LNCAP (cell line): ENCODE measurements around the gene DCDC1.

Experiments used
- CTCF ChIP-seq: fragments of 450-650 bp; IDR thresholded peaks from 2 replicates; pipeline ENCODE4 v1.5.1; 2017; ENCODE audit warnings: mild to moderate bottlenecking

The DCDC1 gene

DNA sequence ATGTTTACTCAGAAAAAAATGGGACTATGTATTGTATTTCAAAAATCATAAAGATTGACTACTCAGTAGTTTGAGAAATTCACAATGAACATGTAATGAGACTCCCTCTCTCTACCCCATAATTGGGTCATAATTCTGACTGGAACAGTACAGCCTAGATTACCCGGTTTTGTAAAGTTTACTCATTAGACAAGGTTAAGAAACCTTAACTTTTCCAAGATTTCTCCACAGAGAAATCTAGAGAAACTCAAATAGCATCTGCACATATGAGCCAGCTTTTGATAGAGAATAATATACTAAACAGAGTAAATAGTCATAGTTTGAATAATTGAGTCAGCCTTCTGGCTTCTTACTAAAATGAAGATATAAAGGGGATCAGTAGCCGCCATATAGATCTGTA is 452.3 kb downstream of the DCDC1 start:
- no peak for TF ChIP-seq CTCF

GRCh38 chr11:30916764-30917163 is 452.8 kb downstream of the DCDC1 start:
- TF ChIP-seq CTCF = no peak

GRCh38 chr11:30914143-30914762 is 455.3 kb downstream of the DCDC1 start:
- peak; percentile 80 for TF ChIP-seq CTCF

- TF ChIP-seq CTCF = no peak
Measured at GRCh38 chr11:30911247-30911646, 458.3 kb downstream of the DCDC1 start.

DNA sequence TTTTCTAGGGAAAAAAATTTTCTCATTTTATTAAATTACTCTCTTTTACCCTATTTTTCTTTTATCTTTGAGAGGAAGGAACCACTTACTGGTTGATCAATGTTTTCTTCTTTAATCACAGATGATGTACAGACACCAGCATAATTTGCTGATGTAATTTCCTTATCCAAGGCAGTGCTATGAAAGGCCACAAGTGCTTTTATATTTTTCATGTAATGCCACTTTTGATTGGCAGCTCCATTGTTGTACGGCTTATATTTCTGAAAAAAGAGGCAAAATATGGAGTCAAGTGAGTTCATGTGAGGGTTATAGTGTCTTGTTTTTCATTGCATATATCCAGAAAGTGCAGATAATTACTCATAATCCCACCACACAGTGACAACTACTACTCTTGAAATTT is 460.7 kb downstream of the DCDC1 start:
- TF ChIP-seq CTCF = no peak

DNA sequence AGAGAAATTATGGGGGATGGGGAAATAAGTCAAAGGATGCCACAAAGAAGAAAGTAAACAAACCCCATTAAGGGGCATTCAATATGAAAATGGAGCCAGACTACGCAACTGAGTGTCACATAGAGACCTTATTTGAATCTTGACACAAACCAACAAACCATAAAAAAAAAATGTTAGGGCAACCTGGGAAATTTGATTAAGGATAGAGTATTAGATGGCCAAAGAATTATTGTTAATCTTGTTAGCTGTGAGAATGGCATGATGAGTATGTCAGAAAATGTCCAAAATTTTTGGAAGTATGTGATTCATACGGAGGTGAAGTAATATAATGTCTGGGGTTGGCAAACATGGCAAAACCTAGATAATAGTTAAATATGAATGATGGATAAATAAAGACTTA is 461.3 kb downstream of the DCDC1 start:
- no peak for TF ChIP-seq CTCF

DNA sequence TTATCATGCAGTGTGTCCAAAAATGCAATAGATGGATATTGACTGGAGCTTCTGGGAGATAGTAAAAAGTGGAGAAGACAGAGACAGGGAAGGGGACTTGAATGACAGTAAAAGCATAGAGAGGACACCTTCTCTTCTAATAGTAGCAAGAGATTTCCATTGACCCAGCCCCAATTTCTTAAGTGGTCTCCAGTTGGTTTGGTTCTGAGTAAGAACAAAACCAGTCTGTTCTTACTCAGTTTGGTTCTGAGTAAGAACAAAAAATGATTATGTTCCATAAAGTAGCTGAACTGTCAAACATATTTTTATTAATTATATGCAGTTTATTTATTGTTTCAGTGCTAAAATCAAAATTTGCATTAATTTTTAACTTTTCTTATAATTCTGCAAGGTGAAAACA is 466.6 kb downstream of the DCDC1 start:
- no peak for TF ChIP-seq CTCF

- no peak for TF ChIP-seq CTCF
Measured at GRCh38 chr11:30895046-30895445, 474.5 kb downstream of the DCDC1 start.
